A549 (cell line): ENCODE measurements around the gene ITPKB. TPM values are rescaled to one million over a fixed set of nuclear protein-coding genes. Genes with fewer than 3 reads are reported as not detected.

ENCODE experiments used
- ATAC-seq, 2 experiments: fragments of 200-7000 bp in 1 of 2; fragments of >200 bp in 1 of 2; cut with Nextera tagmentation in 1 of 2; cut with Tn5 transposase in 1 of 2; 3 replicates each; pipeline versions ENCODE4 v1.8.0 to v1.9.1; 2018 to 2020; ENCODE audit warnings: mild to moderate bottlenecking in 1 of 2, moderate library complexity in 1 of 2
- CTCF ChIA-PET: fragments of 300-600 bp; sonication (Branson Sonifier 250); formaldehyde crosslinking; extraction: SDS; loops from one replicate; lab custom pipeline; 2021; ENCODE audit warnings: antibody characterized with exemption, inconsistent platforms; lab: Yijun Ruan, JAX
- POLR2A ChIA-PET: fragments of 350-600 bp; formaldehyde crosslinking; extraction: SDS; loops from one replicate; lab custom pipeline; 2021; ENCODE audit warnings: antibody characterized with exemption, inconsistent platforms; lab: Yijun Ruan, JAX
- DNase-seq, 2 experiments: peaks; one replicate each; pipeline versions ENCODE4 v3.0.0 to v3.0.0-alpha.2; 2011 to 2016; ENCODE audit warnings: low read depth in 1 of 2, low spot score in 1 of 2
- FAIRE-seq: peaks from 2 replicates; lab custom pipeline; 2011; peaks lifted over from hg19 to GRCh38; lab: Jason Lieb, UNC
- H3K27ac ChIP-seq, 2 experiments: fragments of >200 bp; sonication (Bioruptor Twin); formaldehyde crosslinking; 3 replicates each; pipeline ENCODE4 v1.5.1; 2016 to 2017
- H3K4me1 ChIP-seq: fragments of >200 bp; sonication (Bioruptor Twin); formaldehyde crosslinking; 3 replicates; pipeline ENCODE4 v1.6.1; 2016
- H3K4me2 ChIP-seq: fragments of >200 bp; sonication (Bioruptor Twin); formaldehyde crosslinking; 3 replicates; pipeline ENCODE4 v1.6.1; 2016
- H3K4me3 ChIP-seq: fragments of >200 bp; sonication (Bioruptor Twin); formaldehyde crosslinking; 3 replicates; pipeline ENCODE4 v1.5.1; 2016
- H3K9me3 ChIP-seq: fragments of >200 bp; sonication (Bioruptor Twin); formaldehyde crosslinking; 3 replicates; pipeline ENCODE4 v1.6.1; 2016
- ATOH8 ChIP-seq: fragments of 250-450 bp; sonication (Bioruptor Pico); IDR thresholded peaks from 2 replicates; pipeline ENCODE4 v1.5.0; 2020; ENCODE audit warnings: low read depth, mild to moderate bottlenecking, moderate library complexity
- BHLHE40 ChIP-seq: IDR thresholded peaks from 2 replicates; pipeline ENCODE4 v1.6.1; 2012; ENCODE audit warnings: low read depth, low read length, inconsistent platforms
- CEBPB ChIP-seq, 2 experiments: fragments of >200 bp in 1 of 2; sonication (Bioruptor Twin) in 1 of 2; formaldehyde crosslinking in 1 of 2; IDR thresholded peaks; 2 replicates each; pipeline ENCODE4 v1.6.1; 2012 to 2016
- ELK1 ChIP-seq: fragments of 150-350 bp; IDR thresholded peaks from 2 replicates; pipeline ENCODE4 v1.6.1; 2014; ENCODE audit warnings: low read depth, mild to moderate bottlenecking, low read length
- FOSB ChIP-seq: fragments of 250-450 bp; sonication (Bioruptor Pico); IDR thresholded peaks from 2 replicates; pipeline ENCODE4 v1.5.0; 2020; ENCODE audit warnings: mild to moderate bottlenecking, moderate library complexity
- HES2 ChIP-seq: fragments of >200 bp; sonication (Bioruptor Twin); formaldehyde crosslinking; IDR thresholded peaks from 2 replicates; pipeline ENCODE4 v1.6.1; 2016
- HMGXB4 ChIP-seq: fragments of 250-450 bp; sonication (Bioruptor Pico); IDR thresholded peaks from 2 replicates; pipeline ENCODE4 v1.5.0; 2021; ENCODE audit warnings: mild to moderate bottlenecking, moderate library complexity, borderline replicate concordance
- HOXA7 ChIP-seq: fragments of 250-450 bp; sonication (Bioruptor Pico); IDR thresholded peaks from 2 replicates; pipeline ENCODE4 v1.5.0; 2020; ENCODE audit warnings: mild to moderate bottlenecking, moderate library complexity
- HOXB13 ChIP-seq: fragments of 250-450 bp; sonication (Bioruptor Pico); IDR thresholded peaks from 2 replicates; pipeline ENCODE4 v1.5.0; 2020; ENCODE audit warnings: low read depth, mild to moderate bottlenecking, moderate library complexity
- KDM5A ChIP-seq: fragments of 200-600 bp; sonication (generic); IDR thresholded peaks from 2 replicates; pipeline ENCODE4 v1.6.1; 2016; ENCODE audit warnings: antibody characterized with exemption, mild to moderate bottlenecking
- MYC ChIP-seq: IDR thresholded peaks from 2 replicates; pipeline ENCODE4 v1.6.1; 2012; ENCODE audit warnings: mild to moderate bottlenecking, inconsistent platforms, low read length, improper control_type of control experiment, borderline replicate concordance
- NFE2L2 ChIP-seq: fragments of 150-350 bp; conservative IDR thresholded peaks from 2 replicates; pipeline ENCODE4 v1.6.1; 2014; ENCODE audit warnings: low read length
- NR3C1 ChIP-seq: fragments of >200 bp; sonication (Bioruptor Twin); formaldehyde crosslinking; IDR thresholded peaks from 3 replicates; pipeline ENCODE4 v1.6.1; 2017
- RARB ChIP-seq: fragments of 250-450 bp; sonication (Bioruptor Pico); IDR thresholded peaks from 2 replicates; pipeline ENCODE4 v1.8.0; 2021; ENCODE audit warnings: mild to moderate bottlenecking, moderate library complexity
- REST ChIP-seq: fragments of 200-600 bp; sonication (generic); IDR thresholded peaks from 2 replicates; pipeline ENCODE4 v1.6.1; 2016; ENCODE audit warnings: antibody characterized with exemption, mild to moderate bottlenecking, moderate library complexity
- RFX5 ChIP-seq: fragments of 450-650 bp; IDR thresholded peaks from 2 replicates; pipeline ENCODE4 v1.7.1; 2014; ENCODE audit warnings: antibody characterized with exemption, mild to moderate bottlenecking, moderate library complexity
- SMC3 ChIP-seq: fragments of >200 bp; sonication (Bioruptor Twin); formaldehyde crosslinking; IDR thresholded peaks from 3 replicates; pipeline ENCODE4 v1.6.1; 2018; ENCODE audit warnings: inconsistent platforms
- TFCP2L1 ChIP-seq: fragments of 250-450 bp; sonication (Bioruptor Pico); IDR thresholded peaks from 2 replicates; pipeline ENCODE4 v1.5.0; 2021; ENCODE audit warnings: mild to moderate bottlenecking
- ZFP36 ChIP-seq: fragments of 450-650 bp; IDR thresholded peaks from 2 replicates; pipeline ENCODE4 v1.6.1; 2014; ENCODE audit warnings: borderline replicate concordance; ENCODE audit not compliant: partially characterized antibody
- ZSCAN20 ChIP-seq: fragments of 250-450 bp; sonication (Bioruptor Pico); IDR thresholded peaks from 2 replicates; pipeline ENCODE4 v1.8.0; 2022; ENCODE audit warnings: mild to moderate bottlenecking, moderate library complexity
- WGBS: methylation state at CpG from one replicate; pipeline ENCODE4 v1.1.6; 2017; ENCODE audit errors: missing lambda C conversion rate; 5-methylcytosine and 5-hydroxymethylcytosine counted together
- polyA plus RNA-seq, 4 experiments: library from polyadenylated mRNA; depleted of rRNA in 3 of 4; stranded (reverse); fragments of >200 nt; fragmentation: RNase III in 1 of 4; extraction: RNeasy Plus Mini Kit Qiagen cat#74134 plus additional on column Dnase treatment in 1 of 4; gene quantifications; 2 replicates in 3 of 4; 3 replicates in 1 of 4; pipeline ENCODE4 v1.2.3, GENCODE V29; 2011 to 2017

The ITPKB gene
- polyA plus RNA-seq, 2 of the 4 experiments (the other 2 are of a cell fraction), result 1.7 to 2.8 TPM

- no peaks in the 10 kb centered on the region for H3K4me1 ChIP-seq
- no peak overlapping the region for H3K4me2 ChIP-seq
- no peak overlapping the region for H3K4me3 ChIP-seq
- no peak overlapping the region for H3K27ac ChIP-seq
- ChIA-PET POLR2A (no interaction called here), CTCF (interaction anchor here (0.9 to 4.6 kb wide), 4 partner anchors 9 to 218 kb away, joined by 3 to 18 read pairs (median 8); no protein-coding TSS in a partner anchor)
- TF ChIP-seq ELK1 (no peak), RARB (CRISPR knock-in tag) (no peak), BHLHE40 (no peak), NR3C1 (no peak), ZSCAN20 (CRISPR knock-in tag) (no peak), HES2 (no peak), MYC (no peak), FOSB (CRISPR knock-in tag) (no peak), RFX5 (no peak), REST (no peak), TFCP2L1 (no peak), HMGXB4 (CRISPR knock-in tag) (no peak), NFE2L2 (no peak), HOXB13 (CRISPR knock-in tag) (no peak), KDM5A (no peak), CEBPB (IDR thresholded peaks at IDR 0.05) (no peak), SMC3 (no peak), ATOH8 (CRISPR knock-in tag) (no peak), ZFP36 (no peak), HOXA7 (CRISPR knock-in tag) (no peak)
- no peaks in the 10 kb centered on the region for H3K9me3 ChIP-seq
- no peak for ATAC-seq
- WGBS, result 93% methylated on average over 7 of the region's 8 CpGs
- FAIRE-seq, result no peak
- DNase-seq, result no peak
Measured at GRCh38 chr1:226642421-226642820, 96.7 kb downstream of the ITPKB start.
